Measurements from ENCODE around the gene NFIB. TPM values are rescaled to one million over a fixed set of nuclear protein-coding genes. Genes with fewer than 3 reads are reported as not detected.

Gene NFIB
- total and polyA plus RNA-seq, 10 of the 15 experiments (the other 5 are each of a cell fraction or from before 2014, with no cell fraction given) = under 0.01 to 0.19 (median 0.05) TPM; not detected in 3

DNA sequence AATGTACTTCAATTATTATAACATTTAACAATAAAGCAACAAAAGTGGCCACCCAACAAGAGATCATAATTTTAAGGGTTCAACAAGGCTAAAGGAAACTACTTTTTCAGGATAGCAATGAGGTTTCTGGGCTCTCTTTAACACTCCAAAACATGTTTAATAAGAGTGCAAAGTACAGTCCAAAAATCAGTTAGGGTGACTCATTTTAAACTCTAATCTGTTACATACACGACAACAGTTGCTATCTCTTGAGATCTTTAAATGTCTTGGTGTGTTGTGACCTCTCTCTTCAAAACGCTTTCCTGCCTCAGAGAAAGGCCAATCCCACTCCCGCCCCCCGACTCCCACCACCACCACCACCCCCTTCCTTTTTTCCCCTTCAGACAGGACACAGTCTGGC is 11.5 kb downstream of the NFIB start:
- Histone ChIP-seq H2AFZ (ENCODE audit: control insufficient read depth, low read depth, low read length) (no peak overlapping the region), H4K20me1 (ENCODE audit: control insufficient read depth, insufficient read depth) (no peaks in the 10 kb centered on the region), H3K79me2 (ENCODE audit: control insufficient read depth, insufficient read depth, low read length) (no peaks in the 10 kb centered on the region), H3K27ac (ENCODE audit: control insufficient read depth, insufficient read depth) (no peak overlapping the region), H3K4me3 (no peak overlapping the region), H3K36me3 (ENCODE audit: control insufficient read depth in 2 of 2, insufficient read depth in 2 of 2, low read length in 1 of 2) (no peaks in the 10 kb centered on the region), H3K27me3 (replicated peaks in 1 of 2; ENCODE audit: control insufficient read depth in 2 of 2, insufficient read depth in 2 of 2, low read length in 1 of 2) (no peaks in the 10 kb centered on the region), H3K9ac (ENCODE audit: control insufficient read depth, insufficient read depth, low read length) (no peak overlapping the region), H3K9me3 (replicated peaks; ENCODE audit: control insufficient read depth, insufficient read depth, low read length) (no peaks in the 10 kb centered on the region), H3K4me1 (ENCODE audit: control insufficient read depth, insufficient read depth, low read length) (no peaks in the 10 kb centered on the region), H3K4me2 (ENCODE audit: control insufficient read depth, insufficient read depth) (no peak overlapping the region)
- CTCF ChIA-PET = no interaction called here
- RAD21 ChIA-PET (ENCODE audit: unreplicated experiment) = no interaction called here
- no peak for ATAC-seq
- BruUV-seq (replicated peaks) = no TSS peak
- FAIRE-seq = no peak
- SMC1A ChIA-PET (ENCODE audit: uncharacterized antibody, unreplicated experiment) = no interaction called here
- POLR2A ChIA-PET = no interaction called here
- DNase-seq (ENCODE audit: low read depth, low spot score) = no peak
- TF ChIP-seq DPF2 (IDR thresholded peaks at IDR 0.05) (no peak), SIN3A (IDR thresholded peaks at IDR 0.05; ENCODE audit: low read depth, low read length) (no peak), ZNF274 (IDR thresholded peaks at IDR 0.05; ENCODE audit: insufficient read depth, insufficient read length) (no peak), HCFC1 (IDR thresholded peaks at IDR 0.05; ENCODE audit: low read length) (no peak), BACH1 (IDR thresholded peaks at IDR 0.05; ENCODE audit: borderline replicate concordance) (no peak), IRF4 (IDR thresholded peaks at IDR 0.05; ENCODE audit: low read depth, low read length) (no peak), HDAC6 (IDR thresholded peaks at IDR 0.05; ENCODE audit: unreplicated experiment) (no peak), ZNF622 (IDR thresholded peaks at IDR 0.05) (no peak), SUZ12 (IDR thresholded peaks at IDR 0.05; ENCODE audit: unreplicated experiment) (no peak), FOS (IDR thresholded peaks at IDR 0.05; ENCODE audit: borderline replicate concordance, extremely low read depth, insufficient read length) (no peak), RB1 (IDR thresholded peaks at IDR 0.05; ENCODE audit: borderline replicate concordance) (no peak), RBBP5 (conservative IDR thresholded peaks at IDR 0.05) (no peak), STAT3 (IDR thresholded peaks at IDR 0.05; ENCODE audit: low read depth, low read length) (no peak), RELA (IDR thresholded peaks at IDR 0.05; ENCODE audit: borderline replicate concordance, partially characterized antibody) (no peak)
- TF ChIP-seq, protein P1, sequence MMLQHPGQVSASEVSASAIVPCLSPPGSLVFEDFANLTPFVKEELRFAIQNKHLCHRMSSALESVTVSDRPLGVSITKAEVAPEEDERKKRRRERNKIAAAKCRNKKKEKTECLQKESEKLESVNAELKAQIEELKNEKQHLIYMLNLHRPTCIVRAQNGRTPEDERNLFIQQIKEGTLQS (IDR thresholded peaks at IDR 0.05; ENCODE audit: borderline replicate concordance, extremely low read depth, low read depth, low read length) = no peak
- TF ChIP-seq, protein P2, sequence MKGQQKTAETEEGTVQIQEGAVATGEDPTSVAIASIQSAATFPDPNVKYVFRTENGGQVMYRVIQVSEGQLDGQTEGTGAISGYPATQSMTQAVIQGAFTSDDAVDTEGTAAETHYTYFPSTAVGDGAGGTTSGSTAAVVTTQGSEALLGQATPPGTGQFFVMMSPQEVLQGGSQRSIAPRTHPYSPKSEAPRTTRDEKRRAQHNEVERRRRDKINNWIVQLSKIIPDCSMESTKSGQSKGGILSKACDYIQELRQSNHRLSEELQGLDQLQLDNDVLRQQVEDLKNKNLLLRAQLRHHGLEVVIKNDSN (IDR thresholded peaks at IDR 0.05; ENCODE audit: borderline replicate concordance, extremely low read length, insufficient read depth, low read depth, low read length) = no peak
- TF ChIP-seq, protein P3, sequence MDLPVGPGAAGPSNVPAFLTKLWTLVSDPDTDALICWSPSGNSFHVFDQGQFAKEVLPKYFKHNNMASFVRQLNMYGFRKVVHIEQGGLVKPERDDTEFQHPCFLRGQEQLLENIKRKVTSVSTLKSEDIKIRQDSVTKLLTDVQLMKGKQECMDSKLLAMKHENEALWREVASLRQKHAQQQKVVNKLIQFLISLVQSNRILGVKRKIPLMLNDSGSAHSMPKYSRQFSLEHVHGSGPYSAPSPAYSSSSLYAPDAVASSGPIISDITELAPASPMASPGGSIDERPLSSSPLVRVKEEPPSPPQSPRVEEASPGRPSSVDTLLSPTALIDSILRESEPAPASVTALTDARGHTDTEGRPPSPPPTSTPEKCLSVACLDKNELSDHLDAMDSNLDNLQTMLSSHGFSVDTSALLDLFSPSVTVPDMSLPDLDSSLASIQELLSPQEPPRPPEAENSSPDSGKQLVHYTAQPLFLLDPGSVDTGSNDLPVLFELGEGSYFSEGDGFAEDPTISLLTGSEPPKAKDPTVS (IDR thresholded peaks at IDR 0.05; ENCODE audit: low read depth, low read length) = no peak
- WGBS (ENCODE audit: insufficient coverage, insufficient replicate concordance, low lambda C conversion rate, missing lambda C conversion rate) = 32% methylated on average over 3 of the region's 4 CpGs
- intact Hi-C loops (cut with micrococcal nuclease; ENCODE audit: unreplicated experiment) = no loop called here
- in situ Hi-C loops (cut with MboI) = no loop called here

Measured in GM12878 (cell line).